Sigmoid colon (tissue), 7 donors: ENCODE results near the gene PPP1R3G. TPM values are rescaled to one million over a fixed set of nuclear protein-coding genes. Genes with fewer than 3 reads are reported as not detected.

Experiments
- DNase-seq: peaks from one replicate; pipeline ENCODE4 v3.0.0-alpha.2; 2019
- H3K27ac ChIP-seq, 4 donors: fragments of 200-600 bp; sonication (generic); one replicate each; pipeline ENCODE4 v1.5.1; 2016 to 2019; ENCODE audit warnings: mild to moderate bottlenecking in 1 of 4
- H3K27me3 ChIP-seq, 3 donors: fragments of 200-600 bp; sonication (generic); one replicate each; pipeline ENCODE4 v1.5.1; 2019; ENCODE audit warnings: mild to moderate bottlenecking in 1 of 3
- H3K36me3 ChIP-seq, 4 donors: fragments of 200-600 bp; sonication (generic); one replicate each; pipeline ENCODE4 v1.5.1; 2016 to 2019
- H3K4me1 ChIP-seq, 4 donors: fragments of 200-600 bp; sonication (generic); one replicate each; pipeline ENCODE4 v1.5.1; 2017 to 2019
- H3K4me3 ChIP-seq, 4 donors: fragments of 200-600 bp; sonication (generic); one replicate each; pipeline ENCODE4 v1.5.1; 2017 to 2019; ENCODE audit warnings: mild to moderate bottlenecking in 2 of 4, moderate library complexity in 1 of 4
- H3K9me3 ChIP-seq, 4 donors: fragments of 200-600 bp in 3 of 4; sonication (generic) in 3 of 4; one replicate each; pipeline versions ENCODE4 v1.5.1 to v1.6.1; 2013 to 2019
- EP300 ChIP-seq, 4 donors: sonication (generic); formaldehyde crosslinking; IDR thresholded peaks; one replicate each; pipeline ENCODE4 v1.6.1; 2017; ENCODE audit warnings: antibody characterized with exemption in 4 of 4
- POLR2A ChIP-seq, 2 donors: fragments of 450-650 bp; IDR thresholded peaks; one replicate each; pipeline ENCODE4 v1.6.1; 2016; ENCODE audit warnings: antibody characterized with exemption in 2 of 2, mild to moderate bottlenecking in 2 of 2, moderate library complexity in 2 of 2
- POLR2AphosphoS5 ChIP-seq, 4 donors: sonication (generic); formaldehyde crosslinking; IDR thresholded peaks; one replicate each; pipeline ENCODE4 v1.6.1; 2017; ENCODE audit warnings: antibody characterized with exemption in 4 of 4
- WGBS, 2 donors: extraction: QIAGEN DNeasy Blood & Tissue Kit; methylation state at CpG; one replicate each; pipeline ENCODE4 v1.1.7; 2013; 5-methylcytosine and 5-hydroxymethylcytosine counted together
- intact Hi-C: fragments of 100-400 bp; cut with DNase I; formaldehyde crosslinking; loops from one replicate; pipeline ENCODE4 v1.15.1; 2023
- polyA plus RNA-seq, 3 donors: library from polyadenylated mRNA; stranded (reverse); fragments of 200-250 nt; gene quantifications; one replicate each; pipeline ENCODE4 v1.2.3, GENCODE V29; 2013
- total RNA-seq, 4 donors: library from RNA; depleted of rRNA; stranded (reverse); fragments of >200 nt; gene quantifications; one replicate each; pipeline ENCODE4 v1.1.0, GENCODE V29; 2016
- TF ChIP-seq, protein P1 (sequence below), 4 experiments: fragments of 450-650 bp in 3 of 4; fragments of 200-600 bp in 1 of 4; IDR thresholded peaks; one replicate each; pipeline ENCODE4 v1.5.1; 2016 to 2019; ENCODE audit warnings: antibody characterized with exemption in 4 of 4, mild to moderate bottlenecking in 3 of 4, moderate library complexity in 2 of 4
- donor health status: healthy with polysubstance abuse.
- donor health status: Bipolar disorder and iron deficiency.
- donor health status: healthy.

Gene PPP1R3G
- total and polyA plus RNA-seq, 7 donors = under 0.01 to 3.0 (median 1.8) TPM

DNA sequence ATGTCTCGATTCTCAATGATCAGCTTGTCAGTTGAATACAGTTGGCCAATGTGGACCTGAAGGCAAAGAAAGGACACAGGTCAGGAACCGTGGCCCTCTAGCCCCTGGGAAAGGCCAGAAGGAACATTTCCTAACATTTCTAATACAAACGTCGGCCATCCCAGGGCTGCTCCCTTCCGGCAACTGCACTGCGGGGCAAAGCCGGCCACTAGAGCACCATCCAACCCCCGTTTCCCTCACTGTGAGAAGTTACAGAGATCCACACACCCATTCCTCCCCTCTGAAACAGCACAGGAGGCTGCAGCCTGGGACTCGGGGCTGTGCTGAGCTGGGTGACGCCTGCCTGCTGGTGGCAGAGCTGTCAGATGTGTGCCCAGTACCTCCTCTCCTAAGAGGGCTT lies 24.3 kb downstream of the PPP1R3G start:
- H3K4me3 ChIP-seq = no peak overlapping the region
- H3K27ac ChIP-seq = no peak overlapping the region
- no peaks in the 10 kb centered on the region for H3K36me3 ChIP-seq
- H3K9me3 ChIP-seq = no peaks in the 10 kb centered on the region
- peak; percentile 39 for DNase-seq
- H3K4me1 ChIP-seq = peaks cover 0 to 13% (median 5%) of the 10 kb centered on the region in 4 donors
- 93 to 94% methylated on average over 10 of the region's 10 CpGs for WGBS, 2 donors
- intact Hi-C loops = no loop called here
- no peaks in the 10 kb centered on the region for H3K27me3 ChIP-seq
- TF ChIP-seq POLR2A (IDR thresholded peaks at IDR 0.05) = no peak

DNA sequence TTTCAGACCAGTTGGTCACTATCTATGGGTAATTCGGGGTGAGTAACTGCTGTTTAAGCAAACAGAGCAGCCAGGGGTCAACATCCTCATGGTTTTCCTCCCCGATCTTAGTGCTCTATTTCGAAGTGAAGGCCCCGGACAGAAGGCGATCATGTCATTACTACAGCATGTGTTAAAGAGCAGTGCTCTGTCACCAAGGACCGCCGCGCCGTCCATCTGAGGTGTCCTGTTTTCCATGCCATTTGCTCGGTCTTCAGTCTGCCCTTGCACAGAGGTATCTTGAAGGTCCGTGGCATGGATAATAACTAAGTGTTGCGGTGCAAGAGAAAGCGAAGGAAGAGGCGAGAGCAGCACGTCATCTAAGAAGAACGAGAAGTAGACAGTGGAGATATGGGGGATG lies 25.1 kb downstream of the PPP1R3G start:
- no peak overlapping the region for H3K4me3 ChIP-seq
- peaks cover 0 to 13% (median 5%) of the 10 kb centered on the region in 4 donors for H3K4me1 ChIP-seq
- no peaks in the 10 kb centered on the region for H3K36me3 ChIP-seq
- intact Hi-C loops = no loop called here
- no peaks in the 10 kb centered on the region for H3K9me3 ChIP-seq
- no peaks in the 10 kb centered on the region for H3K27me3 ChIP-seq
- WGBS, 2 donors = 91 to 95% methylated on average over 16 of the region's 16 CpGs
- no peak overlapping the region for H3K27ac ChIP-seq
- peak; percentile 39 for DNase-seq
- TF ChIP-seq EP300 (IDR thresholded peaks at IDR 0.05) = no peak
- no peak for TF ChIP-seq POLR2AphosphoS5 (IDR thresholded peaks at IDR 0.05)
- TF ChIP-seq POLR2A (IDR thresholded peaks at IDR 0.05) = no peak
- TF ChIP-seq, protein P1, sequence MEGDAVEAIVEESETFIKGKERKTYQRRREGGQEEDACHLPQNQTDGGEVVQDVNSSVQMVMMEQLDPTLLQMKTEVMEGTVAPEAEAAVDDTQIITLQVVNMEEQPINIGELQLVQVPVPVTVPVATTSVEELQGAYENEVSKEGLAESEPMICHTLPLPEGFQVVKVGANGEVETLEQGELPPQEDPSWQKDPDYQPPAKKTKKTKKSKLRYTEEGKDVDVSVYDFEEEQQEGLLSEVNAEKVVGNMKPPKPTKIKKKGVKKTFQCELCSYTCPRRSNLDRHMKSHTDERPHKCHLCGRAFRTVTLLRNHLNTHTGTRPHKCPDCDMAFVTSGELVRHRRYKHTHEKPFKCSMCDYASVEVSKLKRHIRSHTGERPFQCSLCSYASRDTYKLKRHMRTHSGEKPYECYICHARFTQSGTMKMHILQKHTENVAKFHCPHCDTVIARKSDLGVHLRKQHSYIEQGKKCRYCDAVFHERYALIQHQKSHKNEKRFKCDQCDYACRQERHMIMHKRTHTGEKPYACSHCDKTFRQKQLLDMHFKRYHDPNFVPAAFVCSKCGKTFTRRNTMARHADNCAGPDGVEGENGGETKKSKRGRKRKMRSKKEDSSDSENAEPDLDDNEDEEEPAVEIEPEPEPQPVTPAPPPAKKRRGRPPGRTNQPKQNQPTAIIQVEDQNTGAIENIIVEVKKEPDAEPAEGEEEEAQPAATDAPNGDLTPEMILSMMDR (IDR thresholded peaks at IDR 0.05) = no peak

DNA sequence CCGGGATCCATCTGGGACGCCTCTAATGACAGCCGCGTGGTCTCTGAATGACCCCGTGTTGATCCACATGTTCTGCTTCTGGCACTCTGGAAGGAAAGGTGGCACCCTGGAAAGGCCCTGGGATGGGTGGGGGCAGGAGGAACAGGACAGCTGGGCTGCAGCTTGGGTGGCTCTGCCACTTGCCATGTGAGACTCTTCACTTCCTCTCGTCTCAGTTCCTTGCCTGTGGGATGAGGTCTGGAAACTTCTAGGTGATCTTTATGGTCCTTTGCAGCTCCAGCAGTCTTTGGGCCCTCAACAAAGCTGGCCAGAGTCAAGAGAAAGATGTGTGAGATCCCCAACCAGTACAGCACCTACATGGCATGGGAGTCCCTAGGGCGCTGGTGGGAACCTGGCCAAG lies 26.5 kb downstream of the PPP1R3G start:
- H3K4me1 ChIP-seq = peaks cover 0 to 13% (median 5%) of the 10 kb centered on the region in 4 donors
- 93% methylated on average over 7 of the region's 7 CpGs for WGBS, 2 donors
- H3K27ac ChIP-seq = no peak overlapping the region
- intact Hi-C loops = no loop called here
- H3K36me3 ChIP-seq = no peaks in the 10 kb centered on the region
- no peak overlapping the region for H3K4me3 ChIP-seq
- no peaks in the 10 kb centered on the region for H3K9me3 ChIP-seq
- peak; percentile 48 for DNase-seq
- H3K27me3 ChIP-seq = no peaks in the 10 kb centered on the region
- TF ChIP-seq, protein P1 (IDR thresholded peaks at IDR 0.05) = no peak
- TF ChIP-seq POLR2AphosphoS5 (IDR thresholded peaks at IDR 0.05) = no peak

GRCh38 chr6:5112066-5112799 lies 27.1 kb downstream of the PPP1R3G start:
- 83 to 88% methylated on average over 17 of the region's 17 CpGs for WGBS, 2 donors
- intact Hi-C loops = no loop called here
- H3K27ac ChIP-seq = no peak overlapping the region
- H3K4me3 ChIP-seq = no peak overlapping the region
- no peaks in the 10 kb centered on the region for H3K36me3 ChIP-seq
- H3K27me3 ChIP-seq = no peaks in the 10 kb centered on the region
- H3K9me3 ChIP-seq = no peaks in the 10 kb centered on the region
- no peak for TF ChIP-seq POLR2A (IDR thresholded peaks at IDR 0.05)
- TF ChIP-seq, protein P1 (IDR thresholded peaks at IDR 0.05) = no peak
- no peak for TF ChIP-seq POLR2AphosphoS5 (IDR thresholded peaks at IDR 0.05)
- TF ChIP-seq EP300 (IDR thresholded peaks at IDR 0.05) = no peak
- H3K4me1 ChIP-seq = peaks cover 0 to 13% (median 5%) of the 10 kb centered on the region in 4 donors
- DNase-seq = peak; percentile 35

- H3K27me3 ChIP-seq = no peaks in the 10 kb centered on the region
- TF ChIP-seq POLR2A (IDR thresholded peaks at IDR 0.05) (no peak), POLR2AphosphoS5 (IDR thresholded peaks at IDR 0.05) (no peak), EP300 (IDR thresholded peaks at IDR 0.05) (no peak)
- TF ChIP-seq, protein P1 (IDR thresholded peaks at IDR 0.05) = no peak
- intact Hi-C loops = no loop called here
- no peaks in the 10 kb centered on the region for H3K9me3 ChIP-seq
- no peak for DNase-seq
- no peak overlapping the region for H3K27ac ChIP-seq
- no peak overlapping the region for H3K4me3 ChIP-seq
- no peaks in the 10 kb centered on the region for H3K36me3 ChIP-seq
- peaks cover 0 to 7% (median 3%) of the 10 kb centered on the region in 4 donors for H3K4me1 ChIP-seq
- WGBS, 2 donors = 94 to 96% methylated on average over 13 of the region's 13 CpGs
Measured at GRCh38 chr6:5113096-5113495, 28.0 kb downstream of the PPP1R3G start.
